Fibroblast of skin of back (primary cell): ENCODE data around the gene TAS2R8. TPM values are rescaled to one million over a fixed set of nuclear protein-coding genes. Genes with fewer than 3 reads are reported as not detected.
"Not testable (repeated sequence)": the region's sequence is repeated elsewhere in the genome, so short reads cannot be mapped to it uniquely, and the experiment has no call there.

ENCODE experiments used
- DNase-seq: peaks from one replicate; pipeline ENCODE4 v3.0.0-alpha.2; 2013
- polyA plus RNA-seq, 2 experiments: library from polyadenylated mRNA; unstranded; fragments of 120-200 nt; gene quantifications; one replicate each; pipeline ENCODE4 v1.2.1, GENCODE V29; 2013; ENCODE audit not compliant: insufficient read length in 2 of 2

TAS2R8 gene, protein sequence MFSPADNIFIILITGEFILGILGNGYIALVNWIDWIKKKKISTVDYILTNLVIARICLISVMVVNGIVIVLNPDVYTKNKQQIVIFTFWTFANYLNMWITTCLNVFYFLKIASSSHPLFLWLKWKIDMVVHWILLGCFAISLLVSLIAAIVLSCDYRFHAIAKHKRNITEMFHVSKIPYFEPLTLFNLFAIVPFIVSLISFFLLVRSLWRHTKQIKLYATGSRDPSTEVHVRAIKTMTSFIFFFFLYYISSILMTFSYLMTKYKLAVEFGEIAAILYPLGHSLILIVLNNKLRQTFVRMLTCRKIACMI
- polyA plus RNA-seq (2013, experiment 1 of 2; ENCODE audit: insufficient read length) = not detected
- polyA plus RNA-seq (2013, experiment 2 of 2; ENCODE audit: insufficient read length) = not detected

DNA sequence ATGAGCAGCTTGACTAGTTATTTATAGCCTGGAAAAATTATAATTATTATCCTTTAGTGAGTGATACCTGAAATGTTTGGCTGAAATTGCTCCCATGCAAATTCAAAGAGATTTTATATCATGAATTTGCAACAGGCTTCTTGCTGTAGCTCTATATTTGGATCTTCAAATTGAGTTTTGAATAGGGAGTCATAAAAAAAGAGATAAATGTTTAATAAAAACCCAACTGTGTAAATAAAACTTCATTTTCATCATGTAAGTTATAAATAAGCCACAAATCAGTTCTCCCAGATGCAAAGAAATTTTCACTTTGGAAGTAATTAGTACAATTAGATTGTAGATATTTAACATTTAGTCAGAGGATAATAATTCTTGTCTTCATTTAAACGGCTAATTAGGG, at the start of gene TAS2R8:
Gene TAS2R8, minus strand, starts transcription at position 101 of the 400 bp plus-strand sequence. CDS start 306 bp downstream, outside the sequence.
- DNase-seq = no peak

DNA sequence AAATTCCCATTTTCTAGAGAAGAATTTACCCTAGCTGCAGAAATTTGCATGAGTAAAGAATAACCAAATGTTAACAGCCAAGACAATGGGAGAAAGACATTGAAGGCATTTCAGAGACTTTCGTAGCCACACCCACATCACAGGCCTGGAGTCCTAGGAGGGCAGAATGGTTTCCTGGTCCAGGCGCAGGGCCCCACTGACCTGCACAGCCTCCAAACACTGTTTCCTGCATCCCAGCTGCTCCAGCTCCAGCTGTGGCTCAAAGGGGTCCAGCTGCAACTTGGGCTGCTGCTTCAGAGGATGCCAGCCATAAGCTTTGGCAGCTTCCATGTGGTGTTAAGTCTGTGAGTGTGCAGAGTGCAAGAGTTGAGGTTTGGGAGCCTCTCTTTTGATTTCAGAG, 48.7 kb upstream of the TAS2R8 start:
- DNase-seq = no peak

DNA sequence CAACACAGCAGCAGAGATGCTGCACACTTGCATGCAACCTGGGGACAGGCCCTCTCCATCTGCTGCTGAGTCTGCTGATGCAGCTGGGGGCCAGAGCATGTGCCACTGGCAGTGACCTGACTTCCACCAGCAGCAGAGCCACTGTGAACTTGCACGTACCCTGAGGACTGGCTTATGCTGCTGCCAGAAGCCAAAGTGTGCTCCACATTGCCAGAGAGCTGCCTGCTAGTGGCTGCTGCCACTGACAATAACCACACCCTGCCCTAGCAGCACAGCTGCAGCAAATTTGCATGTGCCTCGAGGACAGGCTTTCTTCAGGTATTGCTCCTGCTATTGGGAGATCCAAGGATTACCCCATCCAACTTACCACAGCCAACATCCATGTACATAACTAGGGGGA, 46.7 kb upstream of the TAS2R8 start:
- no peak for DNase-seq

DNA sequence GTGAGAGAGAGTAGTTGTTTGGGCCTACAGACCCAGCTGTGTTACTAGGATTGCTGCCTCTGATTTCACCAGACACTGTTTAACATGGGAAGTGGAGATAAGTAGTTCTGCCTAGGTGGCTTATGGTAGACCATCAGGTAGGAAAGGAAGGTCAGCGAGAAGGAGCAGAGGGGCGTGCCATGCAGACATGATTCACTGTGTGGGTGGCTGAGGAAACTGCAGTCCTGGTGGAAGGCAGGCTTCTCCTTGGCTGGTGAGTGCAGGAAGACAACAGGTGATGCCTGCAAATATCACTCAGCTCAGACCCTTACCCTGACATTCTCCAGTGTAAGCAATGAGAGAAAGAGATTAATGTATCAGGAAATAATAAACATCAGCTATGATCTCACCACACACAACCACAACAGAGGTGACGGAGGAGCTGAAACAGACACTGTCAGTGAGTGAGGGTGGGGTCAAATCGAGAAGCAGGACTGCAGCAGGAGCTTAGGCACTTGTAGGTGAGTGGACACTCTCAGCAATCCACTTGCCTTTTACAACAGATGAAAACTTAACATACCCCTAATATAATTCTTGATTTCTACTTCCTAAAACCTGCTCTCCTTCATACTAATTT, 44.3 kb upstream of the TAS2R8 start:
- no peak for DNase-seq

DNA sequence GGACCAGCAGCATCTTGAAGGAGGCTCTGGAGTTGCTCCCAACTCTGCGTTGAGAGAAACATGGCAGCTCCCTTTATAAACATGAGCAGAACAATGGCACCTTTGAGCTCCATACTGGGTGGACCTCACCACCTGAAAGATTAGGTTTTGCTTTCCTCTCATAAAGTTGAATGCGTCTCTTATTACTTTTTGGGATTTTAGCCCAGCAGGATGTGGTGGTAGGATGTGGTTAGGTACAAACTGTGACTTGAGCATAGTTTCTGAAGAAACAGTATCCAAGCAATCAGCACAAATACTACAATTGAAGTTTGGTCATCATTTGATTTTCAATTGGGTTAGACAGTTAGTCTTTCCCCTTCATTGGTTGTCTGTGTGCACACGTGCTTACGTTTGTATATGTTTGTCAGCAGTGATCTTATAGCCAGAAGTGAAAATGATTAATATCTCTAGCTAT, 42.4 kb upstream of the TAS2R8 start, which contains the start of gene PRR4:
Gene PRR4, minus strand, starts transcription at position 51 of the 454 bp plus-strand sequence. Its CDS starts 38 bp downstream, at position 13.
- no peak for DNase-seq

DNA sequence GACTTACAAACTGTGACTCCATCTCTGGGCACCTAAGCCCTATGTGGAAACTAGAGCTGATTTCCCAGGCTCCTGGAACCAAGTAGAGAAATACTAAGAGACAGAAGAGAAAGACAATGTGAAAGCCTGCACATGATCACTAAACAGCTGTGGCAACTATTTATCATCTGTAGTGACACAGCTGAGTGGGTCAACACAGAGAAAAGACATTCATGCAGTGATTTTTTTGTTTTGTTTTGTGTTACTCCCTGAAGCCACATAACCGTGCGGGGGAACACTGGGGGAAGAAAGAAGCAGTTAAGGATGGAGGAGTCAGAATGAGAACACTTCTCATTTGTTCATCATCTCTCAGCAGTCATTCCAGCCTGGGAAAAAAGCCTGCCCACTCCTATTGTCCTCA, 40.7 kb upstream of the TAS2R8 start:
- DNase-seq = no peak

DNA sequence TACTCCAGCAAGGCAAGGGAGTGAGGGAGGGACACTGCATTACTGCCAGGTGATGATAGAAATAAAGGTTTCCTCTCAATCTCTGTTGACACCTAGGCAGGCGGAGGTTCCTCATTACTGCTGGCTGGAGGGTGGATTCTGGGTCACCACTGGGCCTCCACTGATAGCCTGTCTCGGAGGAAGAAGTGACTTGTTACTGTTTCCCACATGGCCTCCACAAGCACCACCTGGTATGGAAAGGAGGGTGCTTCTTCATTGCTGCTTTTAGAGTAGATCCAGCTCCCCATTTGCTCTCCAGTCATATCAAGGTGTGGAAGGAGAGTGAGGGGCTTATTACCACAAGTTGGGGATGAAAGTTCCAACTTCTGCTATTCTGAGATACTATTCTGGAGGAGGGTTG, 35.8 kb upstream of the TAS2R8 start:
- DNase-seq = no peak

DNA sequence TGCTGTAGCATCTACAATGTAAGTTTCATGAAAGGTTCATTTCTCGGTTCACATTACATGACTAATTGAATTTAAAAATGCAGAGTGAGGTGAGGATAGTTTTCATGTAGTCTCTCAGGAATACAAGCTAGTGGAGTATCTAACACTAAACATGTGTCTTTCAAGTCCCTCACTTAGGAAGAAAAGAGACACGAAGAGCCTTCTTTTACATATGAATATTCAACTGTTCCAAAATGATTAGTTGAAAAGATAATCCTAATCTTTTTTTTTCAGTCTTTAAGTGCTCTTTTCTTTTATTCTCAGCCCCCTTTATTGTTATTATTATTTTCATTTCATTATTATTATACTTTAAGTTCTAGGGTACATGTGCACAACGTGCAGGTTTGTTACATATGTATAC, 31.4 kb upstream of the TAS2R8 start:
- DNase-seq = no peak

DNA sequence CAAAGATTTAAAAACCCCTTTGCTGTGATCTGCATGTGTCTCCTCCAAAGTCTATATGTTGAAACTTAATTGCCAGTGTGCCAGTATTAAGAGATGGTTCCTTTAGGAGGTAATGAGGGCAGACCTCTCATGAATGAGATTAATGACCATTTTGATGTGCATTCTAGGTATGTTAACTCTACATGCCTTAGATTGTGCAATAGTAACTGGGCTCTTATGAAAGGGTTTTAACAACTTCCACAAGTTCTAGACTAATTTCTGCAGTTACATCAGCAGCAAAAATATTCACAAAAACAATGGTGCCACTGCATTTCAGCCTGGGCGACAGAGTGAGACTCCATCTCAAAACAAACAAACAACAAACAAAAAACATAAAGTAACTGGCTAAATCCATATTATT, 22.9 kb upstream of the TAS2R8 start:
- DNase-seq = no peak

DNA sequence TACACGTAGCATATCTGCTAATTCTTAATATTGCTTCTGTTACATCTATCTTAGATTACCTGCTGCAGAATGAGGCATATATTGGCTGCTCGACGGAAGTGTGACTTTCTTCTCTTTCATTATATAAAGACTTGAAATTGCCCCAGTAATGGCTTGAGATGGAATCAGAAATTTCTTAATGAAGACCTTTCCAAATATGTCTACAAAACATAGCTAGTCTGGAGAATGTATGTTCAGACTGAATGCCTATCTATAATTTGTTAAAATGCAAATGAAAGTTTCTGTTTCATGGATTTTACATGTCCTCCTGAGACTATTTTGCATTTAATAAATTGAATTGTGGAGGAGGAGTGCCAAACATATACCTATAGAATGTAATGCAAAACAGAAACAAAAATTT, 19.2 kb upstream of the TAS2R8 start, which contains the start of gene TAS2R10:
Gene TAS2R10, minus strand, starts transcription at position 101 of the 400 bp plus-strand sequence. Its CDS starts 89 bp downstream, at position 12.
- no peak for DNase-seq

DNA sequence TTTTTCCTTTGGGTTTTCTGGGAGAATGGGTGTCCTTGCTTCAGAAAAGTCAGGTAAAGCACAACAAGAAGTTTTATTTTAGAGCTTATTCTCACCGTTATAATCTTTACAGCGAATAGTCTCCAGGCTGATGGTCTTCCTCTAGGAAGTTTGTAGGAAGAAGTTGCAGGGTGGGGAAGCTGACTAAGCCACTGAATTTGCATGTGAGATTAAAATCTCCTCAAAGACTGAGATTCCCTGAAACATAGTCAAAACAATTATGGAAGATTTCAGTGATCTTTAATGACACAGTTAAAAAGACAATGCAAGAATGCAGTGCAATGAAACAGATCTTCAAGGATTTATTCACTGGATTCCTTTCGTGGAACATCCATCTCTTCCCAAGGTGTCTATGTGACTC, 17.9 kb upstream of the TAS2R8 start:
- DNase-seq = no peak

DNA sequence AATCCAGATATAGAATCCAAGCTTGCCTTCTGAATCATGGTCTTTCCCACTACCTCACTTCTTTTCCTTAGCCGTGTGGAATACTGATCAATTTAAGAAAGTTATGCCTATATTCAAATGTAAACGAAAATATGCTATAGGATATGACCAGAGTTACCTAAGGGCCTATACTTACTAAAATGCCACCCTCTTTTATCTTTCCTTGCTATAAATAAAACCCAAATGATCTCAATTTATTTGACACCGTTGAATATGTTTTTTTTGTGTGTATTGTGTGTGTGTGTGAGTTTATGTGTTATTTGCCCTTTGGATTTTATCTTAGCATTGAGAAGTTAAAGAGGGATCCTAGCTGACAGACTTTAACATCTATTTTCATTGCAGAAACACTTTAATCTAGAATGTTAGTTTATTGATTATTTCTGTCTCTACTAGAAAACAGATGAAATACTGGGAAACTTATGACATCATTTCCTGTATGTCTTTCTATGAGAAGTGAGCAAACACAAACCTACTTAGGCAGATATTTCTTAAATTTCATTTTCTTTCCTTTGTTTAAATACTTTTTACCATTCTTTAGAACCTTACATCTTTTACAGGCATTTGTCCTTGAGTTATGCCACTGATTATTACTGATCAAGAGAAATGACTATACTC, 4.9 kb upstream of the TAS2R8 start:
- DNase-seq = no peak

DNA sequence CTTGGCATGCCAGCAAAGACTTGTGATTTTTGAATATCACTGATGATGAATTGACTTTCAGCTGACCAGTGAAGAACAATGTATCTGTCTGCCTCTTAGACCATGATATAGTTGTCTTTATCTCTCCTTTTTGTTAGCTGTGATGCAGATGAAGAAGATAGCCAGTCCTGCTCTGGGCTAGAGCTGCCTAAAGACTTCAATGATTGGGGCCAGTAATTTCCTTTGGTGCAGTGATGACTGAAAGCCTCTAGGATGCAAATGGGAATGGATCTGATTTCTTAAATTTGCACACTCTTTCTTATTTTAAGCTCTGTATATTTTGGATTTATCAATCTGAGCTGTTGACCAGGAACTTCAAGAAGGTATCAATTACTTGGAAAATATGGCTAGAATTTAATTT, 3.0 kb upstream of the TAS2R8 start, which contains the start of gene TAS2R9:
Gene TAS2R9, minus strand, starts transcription at position 101 of the 400 bp plus-strand sequence. Its CDS starts 93 bp downstream, at position 8.
- DNase-seq = no peak

DNA sequence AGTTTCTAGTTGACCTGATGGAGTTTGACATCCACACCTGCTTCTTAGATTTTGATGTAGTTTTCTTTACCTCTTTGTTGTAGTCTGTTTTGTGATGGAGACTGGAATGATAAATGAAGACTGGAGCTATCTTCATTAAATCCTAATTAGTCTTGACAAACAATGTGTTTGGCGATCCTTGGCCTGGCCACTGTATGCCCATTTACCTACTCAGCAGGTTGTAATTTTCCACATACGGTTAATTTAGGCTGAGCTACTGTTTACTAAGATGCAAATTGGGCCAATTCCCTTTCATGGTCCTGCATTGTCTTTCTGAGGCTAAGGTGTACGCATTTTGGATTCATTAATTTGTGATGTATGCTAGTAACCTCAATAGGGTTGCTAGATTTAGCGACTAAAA, 4.5 kb downstream of the TAS2R8 start, which contains the start of gene TAS2R7:
Gene TAS2R7, minus strand, starts transcription at position 41 of the 400 bp plus-strand sequence. CDS start 57 bp downstream, outside the sequence.
- DNase-seq = no peak

DNA sequence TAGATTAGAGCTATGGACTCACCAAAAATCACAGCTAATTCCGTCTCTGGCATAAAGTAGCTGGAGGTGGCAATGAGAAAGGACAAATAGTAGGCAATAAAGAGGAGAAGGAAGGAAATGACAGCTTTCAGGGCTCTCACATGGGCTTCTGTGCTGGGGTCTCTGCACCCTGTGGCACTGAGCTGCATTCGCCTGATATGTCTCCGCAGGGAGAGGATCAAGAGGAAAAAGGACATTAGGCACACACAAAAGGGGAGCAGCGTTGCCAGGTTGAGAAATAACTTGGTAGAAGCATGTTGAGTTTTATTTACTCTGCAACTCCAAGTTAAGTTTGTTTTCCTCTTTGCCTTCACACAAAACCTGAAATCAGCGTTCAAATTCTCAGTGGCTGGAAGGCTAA, 5.3 kb downstream of the TAS2R8 start:
- DNase-seq = no peak

DNA sequence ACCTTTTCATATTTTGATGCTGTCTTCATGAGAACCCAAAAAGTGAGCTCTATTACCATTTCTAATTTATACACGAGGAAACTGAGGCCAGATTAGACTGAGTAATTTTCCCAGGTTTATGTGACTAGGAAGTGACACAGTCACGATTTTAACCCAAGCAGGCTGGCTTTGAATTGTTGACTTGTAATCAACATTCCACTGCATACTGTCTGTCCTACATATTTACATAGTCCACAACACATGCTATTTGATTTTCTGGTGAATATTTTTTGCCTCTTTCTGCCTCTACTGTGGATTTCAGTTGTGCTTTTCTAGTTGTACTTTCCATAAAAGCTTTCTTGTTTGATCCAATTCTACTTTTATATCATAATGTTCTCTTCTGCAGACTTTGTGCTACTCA, 12.9 kb downstream of the TAS2R8 start:
- no peak for DNase-seq

DNA sequence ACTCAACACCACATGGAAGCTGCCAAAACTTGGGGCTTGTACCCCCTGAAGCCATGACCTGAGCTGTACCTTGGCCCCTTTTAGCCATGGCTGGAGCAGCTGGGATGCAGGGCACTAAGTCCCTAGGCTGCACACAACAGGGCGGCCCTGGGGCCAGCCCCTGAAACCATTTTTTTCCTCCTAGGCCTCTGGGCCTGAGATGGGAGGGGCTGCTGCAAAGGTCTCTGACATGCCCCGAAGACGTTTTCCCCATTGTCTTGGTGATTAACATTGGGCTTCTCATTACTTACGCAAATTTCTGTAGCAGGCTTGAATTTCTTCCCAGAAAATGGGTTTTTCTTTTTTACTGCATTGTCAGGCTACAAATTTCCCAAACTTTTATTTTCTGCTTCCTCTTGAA, 15.3 kb downstream of the TAS2R8 start:
- not testable (repeated sequence) for DNase-seq

DNA sequence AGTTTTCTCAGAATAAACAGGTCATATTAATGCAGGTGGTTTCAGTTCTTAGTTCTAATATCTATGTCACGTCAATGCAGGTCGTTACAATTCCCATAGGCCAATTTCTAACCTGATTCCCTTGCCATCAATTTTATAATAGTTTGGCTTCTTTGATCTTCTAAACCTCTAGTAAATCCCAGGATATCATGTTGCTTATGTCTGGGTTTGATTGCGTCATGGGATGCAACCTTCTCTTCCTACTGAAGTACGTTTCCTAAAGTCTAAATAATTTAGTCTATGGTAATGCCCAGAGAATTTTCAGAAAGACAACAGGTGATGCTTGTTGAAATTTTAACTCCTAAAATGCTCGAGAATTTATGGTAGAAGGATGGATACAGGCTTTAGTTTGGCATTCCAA, 23.8 kb downstream of the TAS2R8 start:
- no peak for DNase-seq

DNA sequence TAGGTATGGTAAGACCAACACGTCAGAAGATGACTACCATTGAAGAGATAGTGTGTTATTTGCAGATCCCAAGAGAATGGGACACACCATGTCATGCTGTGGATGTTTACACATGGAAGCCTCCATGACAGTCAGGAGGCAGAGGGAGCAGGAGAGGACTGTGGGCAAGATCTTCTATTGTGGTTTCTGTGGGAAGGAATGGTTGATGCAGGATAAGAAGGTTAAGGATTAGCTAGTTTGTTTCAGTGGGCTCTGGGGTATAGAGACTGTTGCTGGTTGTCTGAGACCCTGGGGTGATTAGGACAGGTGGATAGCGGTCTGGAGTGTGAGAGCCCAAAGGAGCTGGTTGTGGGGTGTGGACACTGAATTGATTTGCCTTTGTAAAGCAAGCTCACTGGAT, 28.0 kb downstream of the TAS2R8 start:
- no peak for DNase-seq

DNA sequence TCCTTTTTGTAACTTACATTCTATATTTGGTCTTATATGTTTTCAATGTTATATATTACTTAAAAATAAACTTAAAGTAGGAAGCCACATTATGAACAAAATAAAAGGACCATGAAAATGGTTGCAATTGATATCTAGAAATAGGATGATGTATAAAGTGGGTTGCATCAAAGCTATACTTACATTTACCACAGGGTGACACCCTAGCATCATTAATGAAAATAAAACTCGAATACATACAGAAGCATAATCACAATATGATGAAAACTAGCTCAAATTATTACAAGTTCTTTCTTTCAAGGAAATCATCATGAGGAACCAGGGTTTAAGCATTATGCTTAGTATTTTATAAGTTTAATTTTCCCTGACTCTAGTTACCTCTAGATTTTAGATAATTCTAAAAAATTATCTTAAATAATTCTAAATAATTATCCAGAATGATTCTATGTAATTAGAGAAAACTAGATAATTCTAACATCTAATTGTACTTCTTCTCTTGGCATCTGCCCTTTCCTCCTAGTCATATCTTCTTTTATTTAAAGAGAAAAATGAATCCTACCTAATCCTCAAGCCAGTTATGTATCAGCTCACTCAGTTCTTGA, 35.9 kb downstream of the TAS2R8 start:
- peak; percentile 41 for DNase-seq

DNA sequence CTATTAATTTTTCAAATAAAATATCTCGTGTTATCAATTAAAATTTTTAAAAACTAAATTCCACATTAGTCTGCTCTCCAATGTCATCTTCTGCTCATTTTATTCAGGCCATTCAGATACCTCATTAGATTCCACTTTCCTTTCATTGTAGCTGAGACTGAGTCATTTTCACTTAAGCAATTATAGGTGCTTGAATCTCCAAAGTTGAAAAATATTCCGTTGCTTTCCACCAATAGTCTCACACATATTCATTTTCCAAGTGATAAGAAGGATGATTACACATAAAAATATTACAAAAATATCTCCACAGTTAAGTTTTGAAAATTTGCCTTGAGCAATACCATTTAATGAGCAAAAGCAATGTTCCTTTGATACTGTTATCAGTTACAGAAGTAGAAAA, 47.4 kb downstream of the TAS2R8 start:
- DNase-seq = no peak

DNA sequence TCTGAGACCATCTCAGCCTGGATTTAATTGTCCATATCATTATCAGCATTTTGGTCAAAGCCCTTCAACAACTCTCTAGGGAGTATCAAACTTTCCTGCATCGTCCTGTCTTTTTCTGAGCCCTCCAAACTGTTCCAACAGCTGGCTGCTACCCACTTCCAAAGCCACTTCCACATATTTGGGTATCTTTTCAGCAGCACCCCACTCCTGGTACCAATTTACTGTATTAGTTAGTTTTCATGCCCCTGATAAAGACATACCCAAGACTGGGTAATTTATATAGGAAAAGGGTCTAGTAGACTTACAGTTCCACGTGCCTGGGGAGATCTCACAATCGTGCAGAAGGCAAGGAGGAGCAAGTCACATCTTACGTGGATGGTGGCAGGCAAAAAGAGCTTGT, 50.9 kb downstream of the TAS2R8 start:
- no peak for DNase-seq
